ENCODE data around the gene NUP210L. TPM values are rescaled to one million over a fixed set of nuclear protein-coding genes. Genes with fewer than 3 reads are reported as not detected.

NUP210L gene
- total RNA-seq, 1 donor: under 0.01 TPM

GRCh38 chr1:154097873-154098272 is 57.0 kb downstream of the NUP210L start:
- Histone ChIP-seq H3K79me2 (ENCODE audit: insufficient read depth, low read length) (no peaks in the 10 kb centered on the region), H3K36me3 (ENCODE audit: insufficient read depth, low read length) (no peaks in the 10 kb centered on the region)

DNA sequence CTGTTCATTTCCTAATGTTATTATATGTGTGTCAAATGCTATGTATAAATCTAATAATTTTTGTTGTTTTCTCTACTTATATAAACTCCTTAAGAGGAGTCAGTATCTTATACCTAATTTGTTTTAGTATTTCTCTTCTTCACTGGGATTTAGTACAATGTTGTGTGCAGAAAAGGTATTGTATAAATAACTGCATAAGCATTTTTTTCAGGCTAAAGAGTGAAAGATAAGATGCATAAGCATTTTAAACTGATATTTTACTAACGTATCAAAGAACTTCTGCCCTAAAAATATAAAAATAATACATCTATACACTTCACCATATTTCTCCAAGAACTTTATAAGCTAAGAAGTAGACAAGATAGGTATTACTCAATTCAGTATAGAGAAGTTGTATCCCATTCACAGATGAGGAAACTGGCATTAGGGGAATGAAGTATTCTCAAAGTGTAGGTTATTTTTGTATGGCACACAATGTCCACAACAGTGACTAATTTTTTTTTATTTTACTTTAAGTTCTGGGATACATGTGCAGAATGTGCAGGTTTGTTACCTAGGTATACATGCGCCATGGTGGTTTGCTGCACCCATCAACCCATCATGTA is 59.3 kb downstream of the NUP210L start:
- H3K4me1 ChIP-seq (ENCODE audit: insufficient read depth, low read length): no peaks in the 10 kb centered on the region
- TF ChIP-seq, protein P1, sequence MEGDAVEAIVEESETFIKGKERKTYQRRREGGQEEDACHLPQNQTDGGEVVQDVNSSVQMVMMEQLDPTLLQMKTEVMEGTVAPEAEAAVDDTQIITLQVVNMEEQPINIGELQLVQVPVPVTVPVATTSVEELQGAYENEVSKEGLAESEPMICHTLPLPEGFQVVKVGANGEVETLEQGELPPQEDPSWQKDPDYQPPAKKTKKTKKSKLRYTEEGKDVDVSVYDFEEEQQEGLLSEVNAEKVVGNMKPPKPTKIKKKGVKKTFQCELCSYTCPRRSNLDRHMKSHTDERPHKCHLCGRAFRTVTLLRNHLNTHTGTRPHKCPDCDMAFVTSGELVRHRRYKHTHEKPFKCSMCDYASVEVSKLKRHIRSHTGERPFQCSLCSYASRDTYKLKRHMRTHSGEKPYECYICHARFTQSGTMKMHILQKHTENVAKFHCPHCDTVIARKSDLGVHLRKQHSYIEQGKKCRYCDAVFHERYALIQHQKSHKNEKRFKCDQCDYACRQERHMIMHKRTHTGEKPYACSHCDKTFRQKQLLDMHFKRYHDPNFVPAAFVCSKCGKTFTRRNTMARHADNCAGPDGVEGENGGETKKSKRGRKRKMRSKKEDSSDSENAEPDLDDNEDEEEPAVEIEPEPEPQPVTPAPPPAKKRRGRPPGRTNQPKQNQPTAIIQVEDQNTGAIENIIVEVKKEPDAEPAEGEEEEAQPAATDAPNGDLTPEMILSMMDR (IDR thresholded peaks at IDR 0.05; ENCODE audit: extremely low read depth, low read depth, low read length): no peak
- H3K4me3 ChIP-seq (ENCODE audit: insufficient read depth, low read length): no peak overlapping the region
- H2AFZ ChIP-seq (ENCODE audit: low read length): no peak overlapping the region
- H3K27ac ChIP-seq (ENCODE audit: low read depth, low read length): no peak overlapping the region
- no peak for DNase-seq (ENCODE audit: insufficient read length, low spot score, missing footprints)
- H4K20me1 ChIP-seq (ENCODE audit: insufficient read depth, low read length): no peaks in the 10 kb centered on the region
- H3K79me2 ChIP-seq (ENCODE audit: insufficient read depth, low read length): no peaks in the 10 kb centered on the region
- H3K36me3 ChIP-seq (ENCODE audit: insufficient read depth, low read length): no peaks in the 10 kb centered on the region
- H3K27me3 ChIP-seq (ENCODE audit: insufficient read depth, low read length): no peaks in the 10 kb centered on the region
- H3K9me3 ChIP-seq (ENCODE audit: low read depth, low read length): no peaks in the 10 kb centered on the region
- no peak overlapping the region for H3K4me2 ChIP-seq (ENCODE audit: insufficient read depth, low read length)

More at GRCh38 chr1:154097873-154098272, 57.0 kb downstream of the NUP210L start:
- H3K4me3 ChIP-seq (ENCODE audit: insufficient read depth, low read length): no peak overlapping the region
- H4K20me1 ChIP-seq (ENCODE audit: insufficient read depth, low read length): no peaks in the 10 kb centered on the region
- no peak for DNase-seq (ENCODE audit: insufficient read length, low spot score, missing footprints)
- no peak overlapping the region for H3K27ac ChIP-seq (ENCODE audit: low read depth, low read length)
- H3K9me3 ChIP-seq (ENCODE audit: low read depth, low read length): no peaks in the 10 kb centered on the region
- H2AFZ ChIP-seq (ENCODE audit: low read length): no peak overlapping the region
- no peaks in the 10 kb centered on the region for H3K27me3 ChIP-seq (ENCODE audit: insufficient read depth, low read length)
- TF ChIP-seq, protein P1 (IDR thresholded peaks at IDR 0.05; ENCODE audit: extremely low read depth, low read depth, low read length): no peak
- no peaks in the 10 kb centered on the region for H3K4me1 ChIP-seq (ENCODE audit: insufficient read depth, low read length)
- no peak overlapping the region for H3K4me2 ChIP-seq (ENCODE audit: insufficient read depth, low read length)

DNA sequence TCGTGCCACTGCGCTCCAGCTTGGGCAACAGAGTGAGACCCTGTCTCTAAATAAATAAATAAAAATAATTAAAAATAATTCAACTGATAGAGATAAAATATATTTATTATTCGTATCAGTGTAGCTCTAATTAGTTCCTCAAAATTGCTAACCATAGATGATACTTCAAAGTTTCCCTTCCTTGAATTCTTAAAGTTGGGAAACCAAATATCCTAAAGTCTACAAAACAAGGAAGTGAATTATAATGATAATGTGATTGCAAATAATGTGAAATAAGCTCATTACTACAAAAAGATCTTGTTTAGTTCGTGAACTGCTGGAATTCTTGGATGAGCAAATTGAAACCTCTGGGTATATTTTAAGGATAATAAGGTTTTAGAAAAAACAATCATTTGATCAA is 60.5 kb downstream of the NUP210L start:
- Histone ChIP-seq H3K4me3 (ENCODE audit: insufficient read depth, low read length) (no peak overlapping the region), H2AFZ (ENCODE audit: low read length) (no peak overlapping the region), H3K27me3 (ENCODE audit: insufficient read depth, low read length) (no peaks in the 10 kb centered on the region), H3K79me2 (ENCODE audit: insufficient read depth, low read length) (no peaks in the 10 kb centered on the region), H3K4me2 (ENCODE audit: insufficient read depth, low read length) (no peak overlapping the region), H3K27ac (ENCODE audit: low read depth, low read length) (no peak overlapping the region), H3K9me3 (ENCODE audit: low read depth, low read length) (no peaks in the 10 kb centered on the region), H3K36me3 (ENCODE audit: insufficient read depth, low read length) (no peaks in the 10 kb centered on the region), H4K20me1 (ENCODE audit: insufficient read depth, low read length) (no peaks in the 10 kb centered on the region), H3K4me1 (ENCODE audit: insufficient read depth, low read length) (no peaks in the 10 kb centered on the region)
- DNase-seq (ENCODE audit: insufficient read length, low spot score, missing footprints): no peak
- TF ChIP-seq, protein P1 (IDR thresholded peaks at IDR 0.05; ENCODE audit: extremely low read depth, low read depth, low read length): no peak

- Histone ChIP-seq H3K36me3 (ENCODE audit: insufficient read depth, low read length) (no peaks in the 10 kb centered on the region), H4K20me1 (ENCODE audit: insufficient read depth, low read length) (no peaks in the 10 kb centered on the region), H3K9me3 (ENCODE audit: low read depth, low read length) (no peaks in the 10 kb centered on the region), H2AFZ (ENCODE audit: low read length) (no peak overlapping the region), H3K4me3 (ENCODE audit: insufficient read depth, low read length) (no peak overlapping the region), H3K27me3 (ENCODE audit: insufficient read depth, low read length) (no peaks in the 10 kb centered on the region), H3K79me2 (ENCODE audit: insufficient read depth, low read length) (no peaks in the 10 kb centered on the region), H3K4me1 (ENCODE audit: insufficient read depth, low read length) (no peaks in the 10 kb centered on the region), H3K4me2 (ENCODE audit: insufficient read depth, low read length) (no peak overlapping the region), H3K27ac (ENCODE audit: low read depth, low read length) (no peak overlapping the region)
- TF ChIP-seq, protein P1 (IDR thresholded peaks at IDR 0.05; ENCODE audit: extremely low read depth, low read depth, low read length): no peak
- no peak for DNase-seq (ENCODE audit: insufficient read length, low spot score, missing footprints)
These were observed 61.2 kb downstream of the NUP210L start for GRCh38 chr1:154093699-154094098.

Measured in osteoblast (primary cell).